Stimulated activated CD8-positive, alpha-beta memory T cell treated with anti-CD3 and anti-CD28 coated beads, Interleukin-4, amount 100 ng/mL, for 4 hours (primary cell): Measurements from ENCODE around the gene HOXA10.

ENCODE experiments used
- DNase-seq, 2 donors: peaks; one replicate each; pipeline ENCODE4 v3.0.0-alpha.2; 2020; ENCODE audit warnings: low read depth in 2 of 2, low spot score in 1 of 2

Gene HOXA10

GRCh38 chr7:27168265-27168947 is 5.7 kb downstream of the HOXA10 start:
- no peak for DNase-seq

- DNase-seq: no peak
Observed at GRCh38 chr7:27167916-27168264, 6.2 kb downstream of the HOXA10 start.

DNA sequence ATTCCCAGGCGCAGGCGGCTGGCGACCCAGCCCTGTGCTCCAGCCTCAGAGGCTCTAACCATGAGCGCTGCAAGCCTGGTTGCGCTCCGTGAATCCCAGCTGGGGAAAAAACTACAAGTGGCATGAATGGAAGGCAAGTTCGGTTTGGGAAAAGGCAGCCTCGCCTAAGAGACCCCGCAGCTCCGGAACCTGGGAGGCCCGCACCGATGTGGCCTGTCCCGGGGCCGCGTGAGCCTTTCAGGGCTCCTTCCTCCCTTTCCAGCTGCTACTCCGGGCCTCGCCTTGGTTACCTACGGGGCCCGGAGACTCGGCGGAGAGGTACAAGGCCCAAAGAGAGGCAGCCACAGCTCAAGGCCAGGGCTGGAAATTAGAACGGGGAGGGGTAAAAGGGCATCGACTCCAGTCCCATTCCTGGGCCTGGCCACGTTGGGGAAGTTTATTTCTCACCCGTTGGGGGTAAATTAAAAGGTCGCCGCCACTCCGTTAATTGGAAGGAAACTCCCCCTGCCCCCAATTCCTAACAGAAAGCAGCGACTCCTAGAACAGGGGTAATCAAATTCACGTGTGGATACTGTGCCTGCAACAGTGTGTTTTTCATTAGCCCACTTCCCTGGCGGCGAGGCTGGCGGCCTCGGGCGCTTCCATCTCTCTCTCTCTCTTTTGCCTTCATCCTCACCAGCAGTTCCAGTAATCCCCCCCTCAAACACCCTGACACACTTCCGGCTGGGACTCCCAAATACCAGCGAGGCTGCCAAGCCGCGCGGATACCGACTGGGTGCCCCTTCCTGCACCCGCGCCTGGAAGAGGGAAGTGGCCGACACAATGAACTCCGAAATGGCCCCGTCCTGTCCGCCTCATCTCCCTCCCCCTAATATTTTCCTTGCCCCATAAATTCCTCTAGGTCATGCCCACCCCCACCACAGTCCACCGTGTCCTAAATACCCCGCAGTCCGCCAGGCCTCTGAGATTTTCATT is 7.3 kb downstream of the HOXA10 start:
- no peak for DNase-seq

- DNase-seq: no peak
Observed at GRCh38 chr7:27165996-27166530, 8.1 kb downstream of the HOXA10 start.

GRCh38 chr7:27165089-27165995 is 8.8 kb downstream of the HOXA10 start, which contains the start of gene HOXA9:
Gene HOXA9 (minus strand): TSS chr7:27165537. CDS start chr7:27165457, 80 bp downstream.
- DNase-seq: no peak

DNA sequence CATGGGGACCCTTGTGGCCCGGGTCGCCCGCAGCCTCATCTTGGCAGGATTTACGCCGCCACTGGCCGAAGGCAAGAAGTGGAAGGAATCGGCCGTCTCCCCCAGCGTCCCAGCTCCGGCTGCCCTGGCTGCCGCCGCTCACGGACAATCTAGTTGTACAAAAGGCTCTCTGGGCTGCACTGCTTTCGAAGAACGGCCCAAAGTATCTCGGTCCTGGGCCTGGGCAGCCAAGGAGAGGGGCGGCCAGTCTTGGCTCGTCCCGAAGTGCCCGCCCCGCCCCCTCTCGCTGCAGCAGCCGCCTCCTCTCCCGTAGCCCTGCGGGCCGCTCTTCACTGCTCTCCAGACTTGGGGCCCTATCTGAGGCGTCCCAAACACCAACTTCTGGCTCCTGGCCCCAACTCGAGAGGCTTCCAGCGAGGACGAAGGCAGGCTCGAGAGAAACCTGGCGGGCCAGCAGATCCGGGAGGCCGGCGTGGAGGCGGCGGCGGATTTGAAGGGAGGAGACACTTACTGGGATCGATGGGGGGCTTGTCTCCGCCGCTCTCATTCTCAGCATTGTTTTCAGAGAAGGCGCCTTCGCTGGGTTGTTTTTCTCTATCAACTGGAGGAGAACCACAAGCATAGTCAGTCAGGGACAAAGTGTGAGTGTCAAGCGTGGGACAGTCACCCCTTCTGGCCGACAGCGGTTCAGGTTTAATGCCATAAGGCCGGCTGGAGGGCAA is 9.6 kb downstream of the HOXA10 start:
- no peak for DNase-seq

DNA sequence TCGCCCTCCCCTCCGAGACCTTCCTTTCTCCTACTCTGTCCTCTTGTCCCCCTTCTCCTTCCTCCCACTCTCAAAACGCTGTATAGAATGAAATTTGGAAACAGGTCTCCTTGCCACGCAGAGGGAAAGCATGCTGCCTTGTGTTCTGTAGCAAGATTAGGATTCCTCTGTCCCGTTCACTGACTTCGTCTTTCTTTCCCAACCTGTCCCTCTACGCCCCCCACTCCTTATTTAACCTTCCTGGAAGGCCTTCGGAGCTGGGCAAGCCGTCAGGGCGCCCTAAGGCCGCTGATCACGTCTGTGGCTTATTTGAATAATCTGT is 10.1 kb downstream of the HOXA10 start:
- no peak for DNase-seq

DNA sequence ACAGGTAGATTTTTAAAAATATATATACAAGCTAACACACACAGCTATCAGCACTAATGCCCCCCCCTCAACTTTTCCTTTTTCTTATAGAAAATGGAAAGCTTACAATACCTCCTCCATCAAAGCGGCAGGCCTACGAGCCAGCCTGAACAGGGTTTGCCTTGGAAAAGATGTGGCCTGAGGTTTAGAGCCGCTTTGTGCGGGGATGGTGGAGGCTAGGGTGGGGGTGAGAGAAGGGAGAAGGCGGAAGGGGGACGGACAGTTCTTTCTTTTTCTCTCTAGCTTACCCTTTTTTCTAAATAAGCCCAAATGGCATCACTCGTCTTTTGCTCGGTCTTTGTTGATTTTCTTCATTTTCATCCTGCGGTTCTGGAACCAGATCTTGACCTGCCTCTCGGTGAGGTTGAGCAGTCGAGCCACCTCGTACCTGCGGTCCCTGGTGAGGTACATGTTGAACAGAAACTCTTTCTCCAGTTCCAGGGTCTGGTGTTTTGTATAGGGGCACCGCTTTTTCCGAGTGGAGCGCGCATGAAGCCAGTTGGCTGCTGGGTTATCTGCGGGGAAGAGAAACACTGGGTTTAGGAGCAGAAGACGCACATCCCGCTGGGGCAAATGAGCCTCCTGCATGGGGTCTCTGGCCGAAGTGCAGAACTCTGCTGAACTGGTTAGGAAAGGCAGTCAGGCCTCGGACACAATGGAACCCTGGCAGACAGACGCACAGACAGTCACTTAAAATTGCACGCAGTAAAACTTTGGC is 10.7 kb downstream of the HOXA10 start:
- DNase-seq: no peak

DNA sequence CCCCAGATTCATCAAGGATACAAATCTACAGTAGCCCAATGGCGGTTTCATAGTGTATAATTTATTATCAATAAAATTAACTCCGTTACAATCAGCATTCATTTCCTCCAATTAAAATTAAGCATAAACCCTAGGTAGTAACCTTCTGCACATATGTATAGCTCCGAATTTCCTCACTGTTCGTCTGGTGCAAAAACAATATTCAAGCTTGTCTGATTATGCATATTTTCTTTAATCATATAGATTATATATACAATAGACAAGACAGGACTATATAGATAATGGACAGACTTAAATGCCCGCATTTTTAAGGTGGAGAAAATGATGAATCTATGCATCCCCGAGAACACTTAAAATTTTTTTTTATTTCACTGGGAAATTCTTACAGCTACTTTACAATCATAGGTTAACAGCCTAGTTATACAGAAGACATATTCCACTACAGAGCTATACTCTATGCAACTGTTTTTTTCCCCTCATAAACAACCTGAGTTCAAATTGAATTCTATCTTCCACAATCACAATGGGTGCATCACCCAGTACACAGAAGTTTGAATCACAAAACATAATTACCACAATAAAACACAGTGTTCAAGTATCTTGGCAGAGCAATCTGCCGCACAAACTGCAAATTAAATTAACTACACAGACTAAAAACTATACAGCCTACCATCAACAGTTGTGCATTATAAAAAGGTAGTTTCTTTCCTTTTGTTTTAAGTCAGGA is 11.4 kb downstream of the HOXA10 start:
- no peak for DNase-seq

DNA sequence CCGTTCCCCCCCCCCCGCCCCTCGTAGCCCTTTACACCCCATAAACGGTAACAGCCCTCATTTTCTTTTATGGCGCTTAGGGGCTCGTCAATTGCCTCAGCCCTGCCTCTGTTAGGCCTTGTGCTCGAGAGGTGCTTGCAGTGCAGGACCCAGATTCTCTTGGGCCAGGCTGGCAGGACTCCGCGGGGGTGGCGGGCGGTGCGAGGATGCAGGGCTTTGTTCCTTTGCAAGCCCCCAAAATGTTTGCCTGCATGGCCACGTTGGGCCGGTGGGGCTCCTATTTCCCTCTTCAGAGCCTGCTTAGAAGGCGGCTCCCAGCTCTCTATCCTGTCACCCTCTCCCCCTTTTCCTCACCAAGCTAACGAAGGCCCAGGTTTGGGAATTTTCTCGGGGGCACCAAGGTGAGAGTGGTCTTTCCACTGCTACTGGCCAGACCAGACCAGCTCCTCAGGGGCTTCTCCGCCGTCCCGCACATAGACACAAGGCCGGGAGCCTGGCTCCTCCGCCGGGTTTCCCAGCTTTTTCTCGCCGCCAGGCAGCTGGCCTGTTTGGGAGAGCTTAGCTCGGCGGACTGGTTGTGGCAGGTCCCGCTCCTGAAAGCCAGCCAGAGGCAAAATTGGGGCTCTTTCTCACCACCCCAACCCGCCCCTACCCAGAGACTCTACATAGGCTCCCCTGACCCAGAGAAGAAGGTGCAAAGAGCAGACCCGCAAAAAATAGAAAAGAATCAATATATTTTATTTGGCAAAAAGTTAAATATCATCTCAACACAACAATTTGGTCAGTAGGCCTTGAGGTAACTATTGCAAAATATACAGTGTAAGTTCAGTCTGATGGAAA is 12.2 kb downstream of the HOXA10 start:
- DNase-seq: no peak

GRCh38 chr7:27161214-27161720 is 12.9 kb downstream of the HOXA10 start:
- DNase-seq: no peak

- DNase-seq: peak; percentile 69 to 88
Observed at GRCh38 chr7:27160546-27161213, 13.4 kb downstream of the HOXA10 start.

DNA sequence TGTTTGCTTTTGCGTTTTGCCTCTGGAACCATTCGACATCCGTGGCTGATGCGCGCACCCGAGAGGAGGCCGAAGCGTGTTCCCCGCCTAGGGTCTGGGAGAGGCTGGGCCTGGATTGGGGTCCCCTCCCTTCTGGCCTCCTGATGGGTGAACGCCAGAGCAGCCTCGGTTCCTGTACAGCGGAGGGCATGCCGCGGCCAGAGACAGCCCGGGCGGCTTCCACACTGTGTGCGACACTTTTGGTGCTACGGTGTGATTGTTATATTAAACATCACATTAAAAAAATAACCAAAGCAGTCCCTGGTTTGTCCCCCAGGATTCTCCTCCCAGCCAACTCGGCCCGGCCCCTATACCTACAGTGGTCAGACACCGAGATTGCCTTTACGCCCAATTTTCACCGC is 14.0 kb downstream of the HOXA10 start:
- DNase-seq: no peak

DNA sequence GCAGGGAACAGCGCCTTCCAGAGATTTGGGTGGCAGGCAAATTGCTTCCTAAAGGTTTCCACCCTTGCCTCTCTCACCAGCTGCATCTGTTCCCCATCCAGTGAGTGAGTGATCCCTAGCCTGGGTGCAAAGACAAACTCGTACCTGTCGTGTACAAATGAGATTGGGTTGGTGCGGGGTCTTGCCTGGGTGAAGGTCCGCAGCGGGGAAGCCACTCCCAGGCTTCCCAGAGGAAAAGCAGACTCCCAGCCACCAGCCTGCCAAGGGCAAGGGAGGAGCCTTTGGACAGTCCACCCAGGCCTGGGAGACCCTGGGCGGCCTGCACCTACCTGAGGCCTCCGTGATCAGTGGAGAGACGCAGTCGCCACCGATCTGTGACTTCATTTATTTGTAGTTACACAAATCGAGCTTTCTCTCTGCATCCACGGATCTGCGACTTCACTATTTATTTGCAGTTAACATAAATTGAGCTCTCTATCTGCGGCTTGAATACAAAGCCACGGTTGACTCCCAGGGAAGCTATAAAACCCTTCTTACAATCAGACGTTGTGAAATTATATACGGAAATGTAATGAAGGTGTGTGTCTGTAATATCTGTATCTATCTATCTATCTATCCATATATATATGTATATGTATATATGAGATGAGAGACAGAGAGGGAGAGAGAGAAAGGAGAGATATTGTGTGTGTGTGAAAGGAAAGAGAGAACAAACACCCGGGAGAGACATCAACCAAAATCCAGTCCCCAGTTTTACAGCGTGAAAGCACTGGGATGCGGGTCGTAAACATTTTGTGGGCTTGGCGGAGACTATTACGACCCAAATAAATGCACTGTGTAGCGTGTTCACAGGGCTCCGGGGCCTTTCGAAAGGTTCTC is 14.6 kb downstream of the HOXA10 start:
- DNase-seq: no peak

DNA sequence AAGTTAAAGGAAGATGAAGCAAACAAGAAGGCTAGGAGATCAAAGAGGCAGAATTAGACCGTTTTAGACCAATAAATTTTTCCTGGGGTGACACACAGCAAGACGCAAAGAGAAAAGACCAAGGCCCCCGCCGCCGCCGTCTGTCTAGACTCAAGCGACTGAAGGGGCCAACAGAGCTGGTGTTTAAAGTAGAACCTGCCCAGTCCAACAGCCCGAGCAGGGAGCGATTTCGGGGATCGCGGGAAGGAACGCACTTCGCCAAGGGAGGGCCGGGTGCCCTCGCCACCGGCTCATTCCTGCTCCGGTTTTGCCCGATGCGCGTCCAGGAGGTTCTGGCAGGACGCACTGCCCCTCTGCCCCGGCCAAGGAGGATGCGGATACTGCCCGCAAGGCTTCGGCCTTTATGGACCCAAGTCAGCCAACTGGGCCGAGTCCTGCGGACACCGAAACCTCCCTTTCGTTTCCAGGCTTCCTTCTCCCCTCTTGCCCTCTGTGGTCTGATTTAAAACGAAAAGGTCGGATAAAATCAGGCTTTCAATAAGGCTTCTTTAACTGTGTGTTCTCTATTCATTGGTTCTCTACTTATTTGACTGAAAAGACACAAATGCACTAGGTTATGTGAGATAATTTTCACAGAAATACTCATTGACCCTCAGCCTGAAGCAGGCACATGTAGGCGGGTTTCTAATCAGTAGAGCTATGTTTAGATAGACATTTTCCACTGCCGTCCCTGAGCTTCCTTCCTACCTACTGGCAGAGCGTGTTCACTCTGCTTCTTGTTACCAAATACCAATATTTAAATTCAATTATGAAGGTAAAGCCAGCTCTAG is 15.5 kb downstream of the HOXA10 start:
- no peak for DNase-seq
